ENCODE measurements around the gene MOB3A.
"Not testable (repeated sequence)": the region's sequence is repeated elsewhere in the genome, so short reads cannot be mapped to it uniquely, and the experiment has no call there.

The MOB3A gene

GRCh38 chr19:2045501-2046045 is 50.6 kb downstream of the MOB3A start:
- DNase-seq, result no peak

DNA sequence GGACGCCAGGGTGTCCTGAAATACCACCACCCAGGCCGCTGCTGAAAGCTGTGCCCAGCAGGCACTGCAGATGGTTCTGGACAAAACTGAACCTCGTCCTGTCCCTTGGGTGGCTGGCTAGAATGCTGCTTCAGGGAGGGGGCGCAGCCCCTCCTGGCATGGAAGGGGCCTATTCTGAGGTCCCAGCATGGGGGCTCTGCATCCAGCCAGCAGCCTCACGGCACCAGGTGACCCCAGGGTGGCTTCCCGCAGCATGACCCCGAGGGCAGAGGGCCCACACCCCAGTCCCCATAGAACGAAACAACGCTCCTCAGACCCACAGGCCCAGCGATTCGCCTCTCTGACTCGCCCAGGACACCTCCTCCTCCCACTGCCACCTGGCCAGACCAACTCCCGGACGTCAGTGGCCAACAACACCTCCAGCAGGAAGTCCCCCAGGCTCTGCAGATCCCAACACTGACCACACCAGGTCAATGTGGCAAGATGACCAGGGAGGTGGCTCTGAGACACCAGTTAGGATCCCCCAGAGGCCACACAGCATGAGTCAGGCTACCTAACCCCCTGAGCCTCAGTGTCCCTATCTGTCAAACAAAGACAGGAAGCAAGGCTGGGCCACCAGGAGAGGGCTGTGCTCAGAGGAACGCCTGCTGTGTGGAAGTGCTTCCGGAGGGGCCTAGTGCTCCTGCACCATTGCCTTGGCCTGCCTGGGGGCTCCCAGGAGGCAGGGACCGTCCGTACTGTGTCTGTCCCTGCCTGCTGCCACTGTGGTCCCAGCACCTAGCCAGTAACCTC is 51.2 kb downstream of the MOB3A start:
- peak; percentile 13 for DNase-seq

GRCh38 chr19:2043961-2044708 is 52.0 kb downstream of the MOB3A start:
- peak; percentile 30 for DNase-seq

DNA sequence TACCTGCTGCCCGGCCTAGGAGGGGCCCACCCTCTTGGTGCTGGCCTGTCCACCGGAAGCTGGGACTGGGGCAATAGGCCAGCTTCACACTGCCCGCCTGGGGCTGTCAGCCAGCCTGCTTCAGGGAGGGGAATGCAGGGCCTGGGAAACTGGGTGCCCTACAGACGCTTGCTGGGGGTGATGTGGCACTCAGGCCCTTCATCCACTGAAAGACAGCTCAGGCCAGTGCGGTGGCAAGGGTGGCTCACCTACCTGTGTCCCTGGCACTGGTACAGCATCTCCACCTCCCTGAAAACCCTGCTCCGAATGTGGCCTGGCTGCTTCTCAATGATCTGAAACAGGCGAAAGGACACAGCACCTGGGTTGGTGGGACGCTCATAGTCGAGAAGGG is 52.9 kb downstream of the MOB3A start:
- peak; percentile 37 for DNase-seq

GRCh38 chr19:2042485-2043250 is 53.5 kb downstream of the MOB3A start:
- DNase-seq, result no peak

GRCh38 chr19:2041683-2042484 is 54.2 kb downstream of the MOB3A start:
- peak; percentile 97 for DNase-seq

DNA sequence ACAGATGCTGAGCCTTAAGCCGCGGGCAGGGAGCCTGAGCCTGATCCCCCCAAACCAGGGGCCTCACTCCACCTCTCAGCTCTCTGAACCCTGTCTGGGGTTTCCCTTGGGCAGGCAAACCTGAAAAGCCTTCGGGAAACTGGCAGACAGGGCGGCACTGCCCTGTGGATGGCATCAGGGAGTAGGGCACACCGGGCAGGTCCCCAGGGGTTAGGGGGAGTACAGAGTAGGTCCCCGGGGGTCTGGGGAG is 54.8 kb downstream of the MOB3A start:
- peak; percentile 48 for DNase-seq

DNA sequence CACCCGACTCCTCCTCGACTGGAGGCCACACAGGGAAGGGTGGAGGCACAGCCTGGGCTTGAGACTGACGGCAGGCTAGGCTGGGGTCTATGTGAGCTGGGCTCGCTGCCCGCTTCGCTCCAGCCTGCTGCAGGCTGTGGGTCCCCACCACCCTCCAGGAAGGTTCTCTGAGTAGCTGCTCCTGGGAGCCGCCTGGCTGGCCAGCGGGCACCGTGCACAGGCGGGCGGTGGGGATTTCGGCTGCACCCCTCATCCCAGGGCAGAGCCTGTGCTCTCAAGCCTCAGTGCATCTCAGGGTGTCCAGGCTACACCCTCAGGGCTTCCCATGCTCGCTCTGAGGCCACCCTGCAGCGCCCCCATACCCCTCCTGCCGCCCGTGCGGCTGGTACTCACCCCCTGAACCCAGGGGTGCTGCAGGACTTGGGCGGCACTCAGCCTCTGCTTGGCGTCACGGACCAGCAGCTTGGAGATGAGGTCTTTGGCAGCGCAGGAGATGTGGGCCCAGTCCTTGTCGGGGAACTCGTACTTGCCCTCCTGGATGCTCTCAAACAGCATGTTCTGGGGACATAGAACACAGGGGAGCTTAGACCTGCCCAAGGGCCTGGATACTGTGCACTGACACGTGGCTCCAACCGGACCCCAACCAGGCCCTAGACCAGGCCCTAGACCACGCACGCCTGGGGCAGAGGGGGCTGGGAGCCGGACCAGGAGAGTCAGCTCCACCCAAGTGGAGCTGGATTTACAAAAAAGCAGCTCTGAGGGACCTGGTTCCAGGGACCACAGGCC is 55.3 kb downstream of the MOB3A start:
- no peak for DNase-seq

- DNase-seq, result peak; percentile 45
Observed at GRCh38 chr19:2039959-2040646, 56.0 kb downstream of the MOB3A start.

GRCh38 chr19:2039089-2039958 is 56.8 kb downstream of the MOB3A start:
- DNase-seq, result no peak

GRCh38 chr19:2038284-2039088 is 57.6 kb downstream of the MOB3A start:
- DNase-seq, result peak; percentile 23

DNA sequence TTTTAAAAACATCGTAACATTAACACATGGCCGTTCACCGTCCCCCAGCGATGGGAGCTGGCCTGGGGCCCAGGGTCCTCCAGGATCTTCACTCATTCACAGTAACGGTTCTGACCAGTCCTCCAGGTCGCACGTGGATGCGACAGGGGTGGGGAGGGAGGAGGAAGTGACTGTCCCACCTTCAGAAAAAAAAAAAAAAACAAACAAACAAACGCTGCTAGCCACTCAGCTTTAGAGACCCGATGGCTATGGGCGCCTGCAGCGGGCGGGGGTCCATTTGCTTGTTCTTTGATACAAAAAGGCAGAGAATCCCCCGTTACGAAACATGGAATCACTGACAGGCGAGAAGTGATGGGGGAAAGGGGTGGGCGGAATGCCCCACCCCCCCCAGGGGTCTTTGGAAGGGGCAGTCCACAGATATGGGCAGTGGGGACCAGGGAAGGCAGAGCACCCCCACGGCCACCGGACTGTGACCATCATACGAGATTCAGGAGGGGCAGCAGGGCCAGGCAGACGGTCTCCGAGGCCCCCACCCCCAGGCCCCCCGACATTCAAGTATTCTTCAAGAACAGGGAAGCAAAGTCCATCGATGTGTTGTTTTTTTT is 58.4 kb downstream of the MOB3A start:
- peak; percentile 25 for DNase-seq

DNA sequence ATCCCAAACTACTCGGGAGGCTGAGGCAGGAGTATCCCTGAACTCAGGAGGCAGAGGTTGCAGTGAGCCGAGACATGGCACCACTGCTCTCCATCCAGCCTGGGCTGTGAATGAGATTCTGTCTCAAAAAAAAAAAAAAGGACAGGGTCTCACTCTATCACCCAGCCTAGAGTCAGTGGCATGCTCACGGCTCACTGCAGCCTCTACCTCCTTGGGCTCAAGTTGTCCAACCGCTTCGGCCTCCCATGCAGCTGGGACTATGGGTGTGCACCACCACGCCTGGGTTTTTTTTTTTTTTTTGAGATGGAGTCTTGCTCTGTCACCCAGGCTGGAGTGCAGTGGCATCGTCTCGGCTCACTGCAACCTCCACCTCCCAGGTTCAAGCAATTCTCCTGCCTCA is 59.7 kb downstream of the MOB3A start:
- no peak for DNase-seq

- DNase-seq, result no peak
Observed at GRCh38 chr19:2035590-2035991, 60.5 kb downstream of the MOB3A start.

- DNase-seq, result peak; percentile 34
Observed at GRCh38 chr19:2034729-2035589, 61.2 kb downstream of the MOB3A start.

GRCh38 chr19:2034253-2034652 is 61.9 kb downstream of the MOB3A start:
- DNase-seq, result not testable (repeated sequence)

DNA sequence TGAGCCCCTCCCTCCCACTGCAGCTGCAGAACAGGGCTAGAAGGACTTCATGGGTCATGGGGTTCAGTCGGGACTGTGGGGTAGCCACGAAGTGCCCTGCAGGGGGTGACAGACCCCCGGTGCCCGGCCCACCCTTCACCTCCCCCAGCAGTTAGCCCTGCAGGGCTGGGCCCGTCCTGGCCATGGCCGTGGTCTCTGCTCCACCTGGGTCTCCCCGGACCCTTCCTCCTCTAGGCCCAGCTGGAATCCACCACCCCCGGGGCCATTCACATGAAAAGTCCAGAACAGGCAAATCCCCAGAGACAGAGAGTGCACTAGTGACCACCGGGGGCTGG is 62.3 kb downstream of the MOB3A start:
- DNase-seq, result no peak
